GM23248 (cell line): ENCODE data around the gene RCE1. TPM values are rescaled to one million over a fixed set of nuclear protein-coding genes. Genes with fewer than 3 reads are reported as not detected.
A peak's percentile ranks its signal among the peaks of the same experiment; 100 is the strongest.

ENCODE experiments used
- DNase-seq: peaks from one replicate; pipeline ENCODE4 v3.0.0-alpha.2; 2015
- H2AFZ ChIP-seq: fragments of 200-600 bp; sonication (generic); 2 replicates; pipeline ENCODE4 v1.6.1; 2016; ENCODE audit warnings: antibody characterized with exemption
- H3F3A ChIP-seq: fragments of 200-600 bp; sonication (generic); 2 replicates; pipeline ENCODE4 v1.6.1; 2016; ENCODE audit warnings: mild to moderate bottlenecking, antibody characterized with exemption, mixed run types; ENCODE audit not compliant: insufficient read depth
- H3K27ac ChIP-seq: fragments of 200-600 bp; sonication (generic); 2 replicates; pipeline ENCODE4 v1.5.1; 2016; ENCODE audit warnings: mild to moderate bottlenecking
- H3K27me3 ChIP-seq: fragments of 200-600 bp; sonication (generic); replicated peaks from 2 replicates; pipeline ENCODE4 v1.6.1; 2016; ENCODE audit warnings: mild to moderate bottlenecking; ENCODE audit not compliant: insufficient read depth
- H3K36me3 ChIP-seq: fragments of 200-600 bp; sonication (generic); 2 replicates; pipeline ENCODE4 v1.6.1; 2016; ENCODE audit warnings: low read depth, mild to moderate bottlenecking
- H3K4me1 ChIP-seq: fragments of 200-600 bp; sonication (generic); 2 replicates; pipeline ENCODE4 v1.6.1; 2016; ENCODE audit warnings: mild to moderate bottlenecking; ENCODE audit not compliant: insufficient read depth
- H3K4me2 ChIP-seq: fragments of 200-600 bp; sonication (generic); one replicate; pipeline ENCODE4 v1.6.1; 2016; ENCODE audit warnings: mild to moderate bottlenecking; ENCODE audit not compliant: unreplicated experiment
- H3K4me3 ChIP-seq: fragments of 200-600 bp; sonication (generic); 2 replicates; pipeline ENCODE4 v1.5.1; 2016; ENCODE audit warnings: mild to moderate bottlenecking
- H3K79me2 ChIP-seq: fragments of 200-600 bp; sonication (generic); 2 replicates; pipeline ENCODE4 v1.6.1; 2016; ENCODE audit warnings: mild to moderate bottlenecking; ENCODE audit not compliant: insufficient read depth
- H3K9ac ChIP-seq: fragments of 200-600 bp; sonication (generic); 2 replicates; pipeline ENCODE4 v1.6.1; 2016; ENCODE audit warnings: mild to moderate bottlenecking
- H3K9me2 ChIP-seq: fragments of 200-600 bp; sonication (generic); 2 replicates; pipeline ENCODE4 v1.6.1; 2016; ENCODE audit warnings: mixed run types, mild to moderate bottlenecking, moderate library complexity; ENCODE audit not compliant: insufficient read depth
- H3K9me3 ChIP-seq: fragments of 200-600 bp; sonication (generic); one replicate; pipeline ENCODE4 v1.6.1; 2017; ENCODE audit warnings: low read depth
- H4K20me1 ChIP-seq: fragments of 200-600 bp; sonication (generic); 2 replicates; pipeline ENCODE4 v1.6.0; 2016; ENCODE audit not compliant: insufficient read depth
- EZH2 ChIP-seq: fragments of 200-600 bp; sonication (generic); IDR thresholded peaks from 2 replicates; pipeline ENCODE4 v1.6.1; 2018; ENCODE audit warnings: antibody characterized with exemption, mild to moderate bottlenecking; ENCODE audit not compliant: insufficient read depth, poor library complexity, severe bottlenecking
- EZH2phosphoT487 ChIP-seq: fragments of 200-600 bp; sonication (generic); IDR thresholded peaks from 2 replicates; pipeline ENCODE4 v1.6.1; 2018; ENCODE audit warnings: antibody characterized with exemption, moderate library complexity, mild to moderate bottlenecking, low read depth; ENCODE audit not compliant: insufficient read depth
- WGBS, 2 experiments: methylation state at CpG; one replicate each; pipeline ENCODE4 v1.1.6; 2015 to 2017; ENCODE audit warnings: low lambda C conversion rate in 2 of 2, low coverage in 1 of 2; ENCODE audit errors: missing lambda C conversion rate in 2 of 2; 5-methylcytosine and 5-hydroxymethylcytosine counted together
- in situ Hi-C: fragments of 300-500 bp; cut with MboI; formaldehyde crosslinking; loops from 2 replicates; pipeline ENCODE4 v1.15.0; 2020
- polyA plus RNA-seq: library from polyadenylated mRNA; unstranded; fragments of >200 nt; fragmentation: Nextera tagmentation; extraction: Ambion mirVana; gene quantifications from 2 replicates; pipeline ENCODE4 v1.2.1, GENCODE V29; 2016
- total RNA-seq: library from RNA; depleted of rRNA; stranded (reverse); fragments of >200 nt; shearing (Covaris generic); gene quantifications from 2 replicates; pipeline ENCODE4 v1.2.3, GENCODE V29; 2014; rRNA removed

RCE1 gene
- total and polyA plus RNA-seq, 2 experiments from 2014 or later, result 16.6 to 19.2 TPM

GRCh38 chr11:66891851-66892660 is 48.8 kb downstream of the RCE1 start:
- Histone ChIP-seq H3K79me2 (no peaks in the 10 kb centered on the region), H3K4me2 (peak overlapping the region; percentile 26), H3K9ac (no peak overlapping the region), H3K36me3 (no peaks in the 10 kb centered on the region), H3K27ac (peak overlapping the region; percentile 46), H3K4me3 (no peak overlapping the region), H3K27me3 (no peaks in the 10 kb centered on the region), H2AFZ (no peak overlapping the region), H3K4me1 (peaks cover 13% of the 10 kb centered on the region), H4K20me1 (no peaks in the 10 kb centered on the region), H3F3A (peaks cover 20% of the 10 kb centered on the region; the same call in 1 of the 2 replicates), H3K9me2 (no peaks in the 10 kb centered on the region), H3K9me3 (no peaks in the 10 kb centered on the region)
- WGBS, 2 experiments, result 42 to 44% methylated on average over 14 of the region's 14 CpGs
- TF ChIP-seq EZH2, result no peak
- TF ChIP-seq EZH2phosphoT487, result no peak
- peak; percentile 96 for DNase-seq
- in situ Hi-C loops, result no loop called here

GRCh38 chr11:66892911-66893310 is 49.7 kb downstream of the RCE1 start:
- 33 to 49% methylated on average over 6 of the region's 6 CpGs for WGBS, 2 experiments
- DNase-seq, result no peak
- Histone ChIP-seq H3K36me3 (no peaks in the 10 kb centered on the region), H3K4me1 (peaks cover 13% of the 10 kb centered on the region), H3K9ac (no peak overlapping the region), H3K4me3 (no peak overlapping the region), H4K20me1 (no peaks in the 10 kb centered on the region), H3K79me2 (no peaks in the 10 kb centered on the region), H3K9me2 (no peaks in the 10 kb centered on the region), H3K9me3 (no peaks in the 10 kb centered on the region), H2AFZ (no peak overlapping the region), H3K4me2 (no peak overlapping the region), H3K27ac (no peak overlapping the region), H3F3A (peaks cover 20% of the 10 kb centered on the region; the same call in 1 of the 2 replicates), H3K27me3 (no peaks in the 10 kb centered on the region)
- in situ Hi-C loops, result no loop called here
- TF ChIP-seq EZH2, result no peak
- no peak for TF ChIP-seq EZH2phosphoT487

GRCh38 chr11:66894141-66894540 is 50.9 kb downstream of the RCE1 start:
- H3F3A ChIP-seq, result peaks cover 20% of the 10 kb centered on the region; the same call in 1 of the 2 replicates
- H3K4me1 ChIP-seq, result peaks cover 13% of the 10 kb centered on the region
- H3K4me3 ChIP-seq, result no peak overlapping the region
- TF ChIP-seq EZH2phosphoT487 (no peak), EZH2 (no peak)
- in situ Hi-C loops, result no loop called here
- no peaks in the 10 kb centered on the region for H4K20me1 ChIP-seq
- no peak for DNase-seq
- WGBS, 2 experiments, result 75 to 78% methylated on average over 2 of the region's 2 CpGs
- H3K9me3 ChIP-seq, result no peaks in the 10 kb centered on the region
- no peak overlapping the region for H3K27ac ChIP-seq
- H3K27me3 ChIP-seq, result no peaks in the 10 kb centered on the region
- H3K9ac ChIP-seq, result no peak overlapping the region
- H3K9me2 ChIP-seq, result no peaks in the 10 kb centered on the region
- H2AFZ ChIP-seq, result no peak overlapping the region
- H3K79me2 ChIP-seq, result no peaks in the 10 kb centered on the region
- H3K36me3 ChIP-seq, result no peaks in the 10 kb centered on the region
- H3K4me2 ChIP-seq, result no peak overlapping the region

Other genes with a start within 250 kb of the RCE1 start
- 23.5 and 28.4 TPM in 2 replicates for gene RBM14, start 226.8 kb upstream of the RCE1 start, total RNA-seq
- 40.6 and 42.6 TPM in 2 replicates for gene RBM14, start 226.8 kb upstream of the RCE1 start, polyA plus RNA-seq
- 79.0 and 81.4 TPM in 2 replicates for gene RBM4, start 204.7 kb upstream of the RCE1 start, total RNA-seq
- 121 and 125 TPM in 2 replicates for gene RBM4, start 204.7 kb upstream of the RCE1 start, polyA plus RNA-seq
- 18.5 and 22.9 TPM in 2 replicates for gene RBM4B, start 165.6 kb upstream of the RCE1 start, total RNA-seq
- 23.2 and 23.4 TPM in 2 replicates for gene RBM4B, start 165.6 kb upstream of the RCE1 start, polyA plus RNA-seq
- 0.13 and 0.22 TPM in 2 replicates for gene SPTBN2, start 114.2 kb upstream of the RCE1 start, total RNA-seq
- 0.13 TPM in 1 of 2 replicates, not detected in the other for gene SPTBN2, start 114.2 kb upstream of the RCE1 start, polyA plus RNA-seq
- gene LRFN4, start 13.6 kb downstream of the RCE1 start, total RNA-seq, result 38.3 and 42.2 TPM in 2 replicates
- gene LRFN4, start 13.6 kb downstream of the RCE1 start, polyA plus RNA-seq, result 5.4 and 5.9 TPM in 2 replicates
- gene PC, start 114.9 kb downstream of the RCE1 start, total RNA-seq, result 16.4 and 23.1 TPM in 2 replicates
- 16.6 and 17.7 TPM in 2 replicates for gene PC, start 114.9 kb downstream of the RCE1 start, polyA plus RNA-seq
- gene C11orf86, start 131.9 kb downstream of the RCE1 start, total RNA-seq, result not detected in 2 replicates
- gene C11orf86, start 131.9 kb downstream of the RCE1 start, polyA plus RNA-seq, result not detected in 2 replicates
- gene SYT12, start 179.7 kb downstream of the RCE1 start, total RNA-seq, result 2.8 and 3.3 TPM in 2 replicates
- gene SYT12, start 179.7 kb downstream of the RCE1 start, polyA plus RNA-seq, result 0.75 and 1.9 TPM in 2 replicates
- 14.2 and 28.7 TPM in 2 replicates for gene RHOD, start 213.4 kb downstream of the RCE1 start, total RNA-seq
- gene RHOD, start 213.4 kb downstream of the RCE1 start, polyA plus RNA-seq, result 32.3 and 33.2 TPM in 2 replicates